ENCODE data around the gene RIMS1.
"Not testable (repeated sequence)": the region's sequence is repeated elsewhere in the genome, so short reads cannot be mapped to it uniquely, and the experiment has no call there.

Gene RIMS1

GRCh38 chr6:72290620-72291019, 404.3 kb downstream of the RIMS1 start:
- H3K36me3 ChIP-seq, result no peaks in the 10 kb centered on the region
- TF ChIP-seq Cebpa-rat (IDR thresholded peaks at IDR 0.05), result no peak
- H3K4me2 ChIP-seq, result no peak overlapping the region
- H3K27me3 ChIP-seq, result no peaks in the 10 kb centered on the region
- H3K4me1 ChIP-seq, result no peaks in the 10 kb centered on the region
- H3K27ac ChIP-seq, result no peak overlapping the region
- no peaks in the 10 kb centered on the region for H4K20me1 ChIP-seq
- H3K9me3 ChIP-seq (replicated peaks in 1 of 11), result no peaks in the 10 kb centered on the region
- no peak overlapping the region for H3K4me3 ChIP-seq
- H3K9ac ChIP-seq, result no peak overlapping the region

- no peak for TF ChIP-seq Cebpa-rat (IDR thresholded peaks at IDR 0.05)
- Histone ChIP-seq H3K9me3 (replicated peaks in 1 of 11) (no peaks in the 10 kb centered on the region), H3K36me3 (no peaks in the 10 kb centered on the region), H3K4me3 (no peak overlapping the region), H4K20me1 (no peaks in the 10 kb centered on the region), H3K9ac (no peak overlapping the region), H3K4me1 (no peaks in the 10 kb centered on the region), H3K27me3 (no peaks in the 10 kb centered on the region), H3K27ac (no peak overlapping the region), H3K4me2 (no peak overlapping the region)
Measured at GRCh38 chr6:72296375-72296774, 410.0 kb downstream of the RIMS1 start.

- no peak for TF ChIP-seq Cebpa-rat (IDR thresholded peaks at IDR 0.05)
- Histone ChIP-seq H3K27me3 (no peaks in the 10 kb centered on the region), H4K20me1 (no peaks in the 10 kb centered on the region), H3K27ac (no peak overlapping the region), H3K36me3 (no peaks in the 10 kb centered on the region), H3K9me3 (replicated peaks in 1 of 11) (no peaks in the 10 kb centered on the region), H3K4me3 (no peak overlapping the region), H3K4me2 (no peak overlapping the region), H3K4me1 (no peaks in the 10 kb centered on the region), H3K9ac (no peak overlapping the region)
Measured at GRCh38 chr6:72305971-72306370, 419.6 kb downstream of the RIMS1 start.

- no peak overlapping the region for H3K4me3 ChIP-seq
- H3K4me1 ChIP-seq, result no peaks in the 10 kb centered on the region
- TF ChIP-seq Cebpa-rat (IDR thresholded peaks at IDR 0.05), result no peak
- H3K9ac ChIP-seq, result no peak overlapping the region
- H4K20me1 ChIP-seq, result no peaks in the 10 kb centered on the region
- no peaks in the 10 kb centered on the region for H3K9me3 ChIP-seq (replicated peaks in 1 of 11)
- no peaks in the 10 kb centered on the region for H3K27me3 ChIP-seq
- H3K36me3 ChIP-seq, result no peaks in the 10 kb centered on the region
- no peak overlapping the region for H3K4me2 ChIP-seq
- H3K27ac ChIP-seq, result no peak overlapping the region
Measured at GRCh38 chr6:72316675-72317380, 430.5 kb downstream of the RIMS1 start.

GRCh38 chr6:72321788-72322187, 435.4 kb downstream of the RIMS1 start:
- Histone ChIP-seq H4K20me1 (no peaks in the 10 kb centered on the region), H3K9ac (no peak overlapping the region), H3K27ac (no peak overlapping the region), H3K9me3 (replicated peaks in 1 of 11) (no peaks in the 10 kb centered on the region), H3K27me3 (no peaks in the 10 kb centered on the region), H3K4me1 (no peaks in the 10 kb centered on the region), H3K4me2 (no peak overlapping the region), H3K4me3 (no peak overlapping the region), H3K36me3 (no peaks in the 10 kb centered on the region)
- no peak for TF ChIP-seq Cebpa-rat (IDR thresholded peaks at IDR 0.05)

GRCh38 chr6:72322771-72323170, 436.4 kb downstream of the RIMS1 start:
- no peak for TF ChIP-seq Cebpa-rat (IDR thresholded peaks at IDR 0.05)
- H3K9ac ChIP-seq, result no peak overlapping the region

GRCh38 chr6:72324591-72324990, 438.2 kb downstream of the RIMS1 start:
- H4K20me1 ChIP-seq, result no peaks in the 10 kb centered on the region
- no peak overlapping the region for H3K4me3 ChIP-seq

More at GRCh38 chr6:72322771-72323170, 436.4 kb downstream of the RIMS1 start:
- Histone ChIP-seq H3K36me3 (no peaks in the 10 kb centered on the region), H3K4me3 (no peak overlapping the region), H3K4me2 (no peak overlapping the region), H4K20me1 (no peaks in the 10 kb centered on the region), H3K4me1 (no peaks in the 10 kb centered on the region), H3K27ac (no peak overlapping the region), H3K9me3 (replicated peaks in 1 of 11) (no peaks in the 10 kb centered on the region), H3K27me3 (no peaks in the 10 kb centered on the region)

GRCh38 chr6:72328775-72329174, 442.4 kb downstream of the RIMS1 start:
- no peak for TF ChIP-seq Cebpa-rat (IDR thresholded peaks at IDR 0.05)
- Histone ChIP-seq H3K36me3 (no peaks in the 10 kb centered on the region), H3K4me2 (no peak overlapping the region), H3K27ac (no peak overlapping the region), H4K20me1 (no peaks in the 10 kb centered on the region), H3K9ac (no peak overlapping the region), H3K4me1 (peaks cover 0 to 5% (median 0%) of the 10 kb centered on the region in 10 experiments; a peak in 1 of 20 replicates), H3K9me3 (replicated peaks in 1 of 11) (no peaks in the 10 kb centered on the region), H3K27me3 (no peaks in the 10 kb centered on the region), H3K4me3 (no peak overlapping the region)

More at GRCh38 chr6:72324591-72324990, 438.2 kb downstream of the RIMS1 start:
- Histone ChIP-seq H3K36me3 (no peaks in the 10 kb centered on the region), H3K27me3 (no peaks in the 10 kb centered on the region), H3K4me2 (no peak overlapping the region), H3K9ac (no peak overlapping the region), H3K4me1 (no peaks in the 10 kb centered on the region), H3K9me3 (replicated peaks in 1 of 11) (no peaks in the 10 kb centered on the region), H3K27ac (no peak overlapping the region)
- TF ChIP-seq Cebpa-rat (IDR thresholded peaks at IDR 0.05), result no peak

GRCh38 chr6:72335203-72335602, 448.9 kb downstream of the RIMS1 start:
- not testable (repeated sequence) for H3K4me3 ChIP-seq; H3K9me3 ChIP-seq (replicated peaks in 1 of 11); H3K4me1 ChIP-seq; H3K27me3 ChIP-seq; H3K9ac ChIP-seq; H3K27ac ChIP-seq; H4K20me1 ChIP-seq; H3K4me2 ChIP-seq; H3K36me3 ChIP-seq

- no peak overlapping the region for H3K4me3 ChIP-seq
- H3K36me3 ChIP-seq, result no peaks in the 10 kb centered on the region
- H3K4me1 ChIP-seq, result no peaks in the 10 kb centered on the region
- no peak overlapping the region for H3K4me2 ChIP-seq
- H4K20me1 ChIP-seq, result no peaks in the 10 kb centered on the region
- no peak overlapping the region for H3K9ac ChIP-seq
- H3K27ac ChIP-seq, result no peak overlapping the region
- no peaks in the 10 kb centered on the region for H3K27me3 ChIP-seq
- no peak for TF ChIP-seq Cebpa-rat (IDR thresholded peaks at IDR 0.05)
- H3K9me3 ChIP-seq (replicated peaks in 1 of 11), result no peaks in the 10 kb centered on the region
Measured at GRCh38 chr6:72348926-72349325, 462.6 kb downstream of the RIMS1 start.
